NCI-H2227 (cell line): ENCODE results near the gene TWF2.

ENCODE experiments used
- DNase-seq: peaks from one replicate; lab custom pipeline; 2025; ENCODE audit not compliant: unreplicated experiment; lab: John Stamatoyannopoulos, UW

Gene TWF2

GRCh38 chr3:52204337-52205073 is 34.5 kb downstream of the TWF2 start:
- no peak for DNase-seq

GRCh38 chr3:52203701-52204100 is 35.3 kb downstream of the TWF2 start:
- DNase-seq: no peak

GRCh38 chr3:52202384-52203077 is 36.4 kb downstream of the TWF2 start:
- no peak for DNase-seq

- no peak for DNase-seq
Observed at GRCh38 chr3:52200981-52201679, 37.8 kb downstream of the TWF2 start.

- DNase-seq: no peak
Observed at GRCh38 chr3:52198643-52199608, 40.0 kb downstream of the TWF2 start.

GRCh38 chr3:52197842-52198625 is 40.9 kb downstream of the TWF2 start, which contains the start of gene ALAS1:
Gene ALAS1, plus strand, starts transcription at chr3:52198160. Its CDS starts 1,082 bp downstream, at chr3:52199242.
- peak; percentile 93 for DNase-seq

GRCh38 chr3:52197499-52197841 is 41.5 kb downstream of the TWF2 start:
- DNase-seq: no peak

- no peak for DNase-seq
Observed at GRCh38 chr3:52196977-52197376, 42.0 kb downstream of the TWF2 start.

GRCh38 chr3:52195823-52196331 is 43.1 kb downstream of the TWF2 start:
- DNase-seq: no peak

GRCh38 chr3:52195291-52195597 is 43.7 kb downstream of the TWF2 start:
- DNase-seq: no peak

- DNase-seq: no peak
Observed at GRCh38 chr3:52194485-52195290, 44.3 kb downstream of the TWF2 start.

- no peak for DNase-seq
Observed at GRCh38 chr3:52193065-52193464, 45.9 kb downstream of the TWF2 start.

GRCh38 chr3:52191663-52192062 is 47.3 kb downstream of the TWF2 start:
- no peak for DNase-seq

- DNase-seq: no peak
Observed at GRCh38 chr3:52190294-52191074, 48.5 kb downstream of the TWF2 start.

GRCh38 chr3:52188556-52188955 is 50.4 kb downstream of the TWF2 start:
- DNase-seq: no peak

- DNase-seq: no peak
Observed at GRCh38 chr3:52186729-52187128, 52.2 kb downstream of the TWF2 start.

- DNase-seq: no peak
Observed at GRCh38 chr3:52185837-52186236, 53.1 kb downstream of the TWF2 start.

- DNase-seq: no peak
Observed at GRCh38 chr3:52185311-52185710, 53.6 kb downstream of the TWF2 start.
